Keratinocyte (primary cell): ENCODE data around the gene NUP210.

ENCODE experiments used
- CTCF ChIP-seq, 3 experiments: IDR thresholded peaks in 1 of 3; conservative IDR thresholded peaks in 1 of 3; optimal IDR thresholded peaks in 1 of 3; 2 replicates in 2 of 3; 3 replicates in 1 of 3; pipeline versions ENCODE3 to v1.5.1; 2011; ENCODE audit warnings: low read length in 3 of 3, mild to moderate bottlenecking in 3 of 3, moderate library complexity in 2 of 3, control low read depth in 1 of 3, inconsistent platforms in 1 of 3; ENCODE audit not compliant: insufficient read depth in 2 of 3; ENCODE audit errors: extremely low read depth in 1 of 3
- EZH2 ChIP-seq: IDR thresholded peaks from one replicate; pipeline ENCODE4 v1.6.1; 2012; ENCODE audit warnings: inconsistent platforms, mild to moderate bottlenecking, low read length, moderate library complexity

- TF ChIP-seq EZH2 (no peak), CTCF (optimal IDR thresholded peaks at IDR 0.05 in 1 of 3, IDR thresholded peaks at IDR 0.05 in 1 of 3, conservative IDR thresholded peaks at IDR 0.05 in 1 of 3; ENCODE audit: extremely low read depth in 1 of 3, insufficient read depth in 2 of 3, low read length in 3 of 3) (no peak)
Measured at GRCh38 chr3:13343601-13344000, 76.5 kb downstream of the NUP210 start.
